Bronchial epithelial cell (primary cell): Measurements from ENCODE around the gene EYS. TPM values are rescaled to one million over a fixed set of nuclear protein-coding genes. Genes with fewer than 3 reads are reported as not detected.

Experiments used
- DNase-seq: peaks from one replicate; pipeline ENCODE4 v3.0.0-alpha.2; 2010; ENCODE audit warnings: low read depth
- FAIRE-seq: peaks from 2 replicates; lab custom pipeline; 2011; peaks lifted over from hg19 to GRCh38; lab: Jason Lieb, UNC
- H3K27me3 ChIP-seq: 2 replicates; pipeline ENCODE4 v1.5.1; 2011; ENCODE audit warnings: low read length; ENCODE audit not compliant: control insufficient read depth, insufficient read depth
- H3K36me3 ChIP-seq: 2 replicates; pipeline ENCODE4 v1.5.1; 2011; ENCODE audit warnings: low read length; ENCODE audit not compliant: control insufficient read depth, insufficient read depth
- H3K4me3 ChIP-seq: 2 replicates; pipeline ENCODE4 v1.5.1; 2011; ENCODE audit warnings: mild to moderate bottlenecking, low read depth, low read length, control low read depth
- CTCF ChIP-seq: IDR thresholded peaks from 2 replicates; pipeline ENCODE4 v1.5.1; 2011; ENCODE audit warnings: mild to moderate bottlenecking, moderate library complexity, low read length, control low read depth, inconsistent platforms; ENCODE audit not compliant: insufficient read depth, severe bottlenecking
- total RNA-seq: library from RNA; depleted of rRNA; stranded (reverse); fragments of >200 nt; gene quantifications from 2 replicates; pipeline ENCODE4 v1.2.1, GENCODE V29; 2014

The EYS gene
- total RNA-seq, 1 donor from 2014 or later: 0.53 TPM

GRCh38 chr6:64145658-64146057 is 1561.4 kb downstream of the EYS start:
- no peak for TF ChIP-seq CTCF
- Histone ChIP-seq H3K27me3 (no peaks in the 10 kb centered on the region), H3K36me3 (no peaks in the 10 kb centered on the region), H3K4me3 (no peak overlapping the region)
- DNase-seq (peak; percentile 72), FAIRE-seq (no peak)

GRCh38 chr6:64143101-64143500 is 1563.9 kb downstream of the EYS start:
- no peak overlapping the region for H3K4me3 ChIP-seq
- H3K27me3 ChIP-seq: no peaks in the 10 kb centered on the region
- FAIRE-seq (no peak), DNase-seq (no peak)
- no peak for TF ChIP-seq CTCF
- H3K36me3 ChIP-seq: no peaks in the 10 kb centered on the region

DNA sequence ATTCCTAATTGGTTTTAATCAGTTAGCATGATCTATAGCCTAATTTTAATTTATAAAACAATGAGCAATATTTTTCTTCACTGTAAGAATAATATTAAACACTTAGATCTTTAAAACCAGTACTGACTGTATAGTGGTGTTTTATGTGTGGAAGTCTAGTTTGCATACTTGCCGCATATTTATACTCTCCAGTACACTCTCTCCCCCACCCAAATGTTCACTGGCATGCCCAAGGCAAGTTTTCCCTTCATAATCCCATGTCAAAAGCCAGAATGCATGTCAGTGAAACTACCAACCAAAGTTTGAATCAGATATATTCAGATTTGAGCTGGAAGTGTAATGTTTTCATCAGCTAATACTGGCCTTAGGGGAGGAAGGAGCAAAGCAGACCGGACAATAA is 1565.3 kb downstream of the EYS start:
- H3K36me3 ChIP-seq: no peaks in the 10 kb centered on the region
- FAIRE-seq (no peak), DNase-seq (no peak)
- H3K4me3 ChIP-seq: no peak overlapping the region
- H3K27me3 ChIP-seq: no peaks in the 10 kb centered on the region
- TF ChIP-seq CTCF: no peak

DNA sequence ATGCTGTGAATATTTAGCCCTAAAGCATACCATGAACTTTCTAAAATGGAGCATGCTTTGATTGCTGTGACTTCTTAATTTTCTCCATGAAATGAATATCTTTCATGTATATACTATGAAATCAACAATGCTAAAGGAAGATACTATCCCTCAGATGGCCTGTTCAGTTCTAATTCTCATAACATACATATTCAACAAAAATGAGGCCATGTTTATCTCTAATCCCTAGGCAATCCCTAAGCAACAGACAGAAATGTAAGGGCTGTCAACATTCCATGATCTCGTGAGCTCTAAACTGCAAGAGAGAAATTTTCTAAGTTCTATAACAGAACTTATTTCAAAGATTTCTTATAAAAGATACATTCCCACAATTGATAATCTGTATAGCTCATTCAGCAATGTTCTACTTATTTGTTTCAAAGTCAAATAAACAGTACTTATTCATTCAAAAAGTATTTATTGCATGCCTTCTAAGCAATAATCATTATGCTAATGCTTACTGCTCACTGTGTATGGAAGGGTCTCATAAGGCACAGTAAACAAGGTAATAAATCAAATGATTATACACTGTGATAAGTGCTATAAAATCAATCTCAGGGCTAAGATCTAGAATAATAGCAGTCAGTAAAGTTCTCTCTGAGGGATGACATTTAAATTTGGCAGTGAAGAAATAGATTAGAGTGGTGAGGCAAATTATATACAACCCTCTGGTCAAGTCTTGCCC is 1578.6 kb downstream of the EYS start:
- H3K27me3 ChIP-seq: no peaks in the 10 kb centered on the region
- FAIRE-seq: no peak
- no peaks in the 10 kb centered on the region for H3K36me3 ChIP-seq
- no peak for DNase-seq
- H3K4me3 ChIP-seq: no peak overlapping the region
- no peak for TF ChIP-seq CTCF

- no peak for DNase-seq
- no peak overlapping the region for H3K4me3 ChIP-seq
- no peaks in the 10 kb centered on the region for H3K27me3 ChIP-seq
- TF ChIP-seq CTCF: no peak
- H3K36me3 ChIP-seq: no peaks in the 10 kb centered on the region
- no peak for FAIRE-seq
Measured at GRCh38 chr6:64123761-64124633, 1583.0 kb downstream of the EYS start.
